Kidney epithelial cell (primary cell): ENCODE data around the gene CYP4F3. TPM values are rescaled to one million over a fixed set of nuclear protein-coding genes. Genes with fewer than 3 reads are reported as not detected.

Experiments used
- DNase-seq: peaks from one replicate; pipeline ENCODE4 v3.0.0-alpha.2; 2010; ENCODE audit warnings: low read depth
- H3K27me3 ChIP-seq: 2 replicates; pipeline ENCODE4 v1.6.0; 2011; ENCODE audit warnings: low read length; ENCODE audit not compliant: control insufficient read depth, insufficient read depth
- H3K36me3 ChIP-seq: 2 replicates; pipeline ENCODE4 v1.5.1; 2011; ENCODE audit warnings: low read length; ENCODE audit not compliant: control insufficient read depth, insufficient read depth
- H3K4me3 ChIP-seq: 2 replicates; pipeline ENCODE4 v1.5.1; 2011; ENCODE audit warnings: low read depth, mild to moderate bottlenecking, control low read depth, low read length
- total RNA-seq: library from RNA; depleted of rRNA; stranded (reverse); fragments of >200 nt; gene quantifications from 2 replicates; pipeline ENCODE4 v1.2.3, GENCODE V29; 2015
- TF ChIP-seq, protein P1 (sequence below): IDR thresholded peaks from 2 replicates; pipeline ENCODE4 v1.5.1; 2011; ENCODE audit warnings: mild to moderate bottlenecking, moderate library complexity, low read length, control low read depth, inconsistent platforms; ENCODE audit not compliant: insufficient read depth, poor library complexity, severe bottlenecking

CYP4F3 gene
- total RNA-seq, 1 donor from 2014 or later: not detected

- Histone ChIP-seq H3K4me3 (no peak overlapping the region), H3K27me3 (no peaks in the 10 kb centered on the region), H3K36me3 (no peaks in the 10 kb centered on the region)
- TF ChIP-seq, protein P1, sequence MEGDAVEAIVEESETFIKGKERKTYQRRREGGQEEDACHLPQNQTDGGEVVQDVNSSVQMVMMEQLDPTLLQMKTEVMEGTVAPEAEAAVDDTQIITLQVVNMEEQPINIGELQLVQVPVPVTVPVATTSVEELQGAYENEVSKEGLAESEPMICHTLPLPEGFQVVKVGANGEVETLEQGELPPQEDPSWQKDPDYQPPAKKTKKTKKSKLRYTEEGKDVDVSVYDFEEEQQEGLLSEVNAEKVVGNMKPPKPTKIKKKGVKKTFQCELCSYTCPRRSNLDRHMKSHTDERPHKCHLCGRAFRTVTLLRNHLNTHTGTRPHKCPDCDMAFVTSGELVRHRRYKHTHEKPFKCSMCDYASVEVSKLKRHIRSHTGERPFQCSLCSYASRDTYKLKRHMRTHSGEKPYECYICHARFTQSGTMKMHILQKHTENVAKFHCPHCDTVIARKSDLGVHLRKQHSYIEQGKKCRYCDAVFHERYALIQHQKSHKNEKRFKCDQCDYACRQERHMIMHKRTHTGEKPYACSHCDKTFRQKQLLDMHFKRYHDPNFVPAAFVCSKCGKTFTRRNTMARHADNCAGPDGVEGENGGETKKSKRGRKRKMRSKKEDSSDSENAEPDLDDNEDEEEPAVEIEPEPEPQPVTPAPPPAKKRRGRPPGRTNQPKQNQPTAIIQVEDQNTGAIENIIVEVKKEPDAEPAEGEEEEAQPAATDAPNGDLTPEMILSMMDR: no peak
- no peak for DNase-seq
These were observed 28.4 kb upstream of the CYP4F3 start for GRCh38 chr19:15612342-15612741.

DNA sequence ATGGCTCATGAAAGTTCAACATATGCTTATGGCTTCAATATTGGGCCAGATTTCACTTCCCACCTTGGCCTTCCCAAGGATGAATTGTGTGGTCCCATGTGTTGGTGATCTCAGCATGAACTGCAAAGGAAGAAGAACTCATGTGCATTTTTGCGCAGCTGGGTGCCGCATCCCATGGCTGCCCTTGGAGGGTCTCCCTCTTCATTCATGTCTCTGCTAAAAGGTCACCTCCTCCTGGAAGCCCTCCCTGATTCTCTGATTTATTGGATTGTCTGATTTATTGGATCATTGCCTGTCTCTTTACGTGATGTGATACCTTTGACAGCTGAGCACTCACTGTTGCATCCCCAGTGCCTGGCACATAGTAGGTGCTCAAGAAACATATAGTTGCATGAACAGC lies 27.4 kb upstream of the CYP4F3 start:
- Histone ChIP-seq H3K4me3 (no peak overlapping the region), H3K36me3 (no peaks in the 10 kb centered on the region), H3K27me3 (no peaks in the 10 kb centered on the region)
- TF ChIP-seq, protein P1: no peak
- no peak for DNase-seq

DNA sequence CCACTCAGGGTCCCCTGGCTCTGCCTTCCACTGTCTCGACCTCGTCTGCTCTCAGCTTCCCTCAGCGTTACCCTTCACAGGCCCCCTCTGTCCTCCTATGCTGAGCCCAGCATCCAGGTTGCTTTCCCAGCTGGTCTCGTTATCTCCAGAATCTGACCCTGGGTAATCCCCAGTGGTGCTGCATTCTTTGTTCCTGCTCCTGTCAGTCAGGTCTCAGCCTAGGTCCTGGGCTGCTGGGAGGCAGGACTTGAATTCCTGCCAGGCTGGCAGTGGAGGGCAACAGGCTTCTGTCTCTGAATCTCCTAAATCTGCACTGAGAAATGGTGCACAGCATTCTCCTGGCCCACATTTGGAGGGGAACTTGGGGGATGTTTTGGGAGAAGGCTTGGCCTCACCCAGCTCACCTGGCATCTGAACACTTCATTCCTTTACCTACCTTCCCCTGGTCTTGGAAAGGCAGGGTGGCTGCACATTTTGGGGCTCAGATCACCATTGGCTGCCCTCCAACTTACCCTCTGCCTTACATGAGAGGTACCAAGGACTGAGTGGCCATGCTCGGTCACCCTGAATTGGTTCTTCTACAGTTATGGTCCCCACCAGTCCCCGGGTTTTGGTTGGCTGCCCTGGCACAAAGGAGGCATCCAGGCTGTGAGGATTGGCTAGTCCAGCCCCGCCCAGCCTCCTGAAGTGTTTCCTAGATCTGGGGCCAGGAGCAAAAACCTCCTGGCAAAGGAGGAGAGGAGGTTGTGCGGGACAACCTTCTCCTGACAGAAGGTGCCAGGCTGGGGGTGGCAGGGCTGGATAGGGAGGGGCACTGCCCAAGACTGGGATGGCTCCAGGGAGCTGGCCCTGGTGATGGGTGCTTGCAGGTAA lies 26.0 kb upstream of the CYP4F3 start, which contains the start of gene CYP4F8:
CYP4F8 (plus strand) TSS at position 712 of the 873 bp plus-strand sequence. CDS start 399 bp downstream, outside the sequence.
- no peak for DNase-seq
- TF ChIP-seq, protein P1: no peak
- H3K36me3 ChIP-seq: no peaks in the 10 kb centered on the region

GRCh38 chr19:15615526-15615925 lies 25.2 kb upstream of the CYP4F3 start:
- no peak for DNase-seq
- Histone ChIP-seq H3K36me3 (no peaks in the 10 kb centered on the region), H3K4me3 (no peak overlapping the region), H3K27me3 (no peaks in the 10 kb centered on the region)
- TF ChIP-seq, protein P1: no peak

More for the DNA sequence above, 26.0 kb upstream of the CYP4F3 start, which contains the start of gene CYP4F8:
- no peak within 1 kb of the TSS for H3K4me3 ChIP-seq
- no peaks in the 10 kb centered on the region for H3K27me3 ChIP-seq

- Histone ChIP-seq H3K27me3 (no peaks in the 10 kb centered on the region), H3K36me3 (no peaks in the 10 kb centered on the region), H3K4me3 (no peak overlapping the region)
- DNase-seq: no peak
- TF ChIP-seq, protein P1: no peak
These were observed 24.5 kb upstream of the CYP4F3 start for GRCh38 chr19:15616183-15616582.
